Stimulated activated CD4-positive, alpha-beta T cell treated with anti-CD3 and anti-CD28 coated beads, Interleukin-2, amount 100 ng/mL, for 24 hours (primary cell): ENCODE data around the gene LILRB5.
"Not testable (repeated sequence)": the region's sequence is repeated elsewhere in the genome, so short reads cannot be mapped to it uniquely, and the experiment has no call there.

ENCODE experiments used
- DNase-seq, 2 donors: peaks; one replicate each; pipeline ENCODE4 v3.0.0-alpha.2; 2020

The LILRB5 gene

DNA sequence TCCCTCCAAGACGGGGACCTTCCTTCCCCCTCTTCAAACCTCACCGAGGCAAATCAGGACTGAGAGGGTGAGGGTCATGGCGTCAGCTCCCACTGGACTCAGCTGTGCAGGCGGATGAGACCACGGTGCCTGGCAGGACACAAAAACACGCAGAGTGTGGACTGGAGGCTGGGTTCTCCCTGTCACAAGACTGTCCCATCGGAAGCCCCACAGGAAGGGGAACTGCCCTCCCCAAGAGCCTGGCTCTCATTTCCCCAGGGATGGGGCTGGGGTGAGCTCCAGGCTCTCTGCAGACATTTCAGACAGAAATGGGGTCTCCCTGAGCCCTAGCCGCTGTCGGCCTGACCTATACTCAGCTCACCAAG is at the start of gene LILRB5:
TSS of gene LILRB5 (minus strand) at position 158 of the 365 bp plus-strand sequence. CDS start at position 78, 80 bp downstream.
- DNase-seq, result no peak

DNA sequence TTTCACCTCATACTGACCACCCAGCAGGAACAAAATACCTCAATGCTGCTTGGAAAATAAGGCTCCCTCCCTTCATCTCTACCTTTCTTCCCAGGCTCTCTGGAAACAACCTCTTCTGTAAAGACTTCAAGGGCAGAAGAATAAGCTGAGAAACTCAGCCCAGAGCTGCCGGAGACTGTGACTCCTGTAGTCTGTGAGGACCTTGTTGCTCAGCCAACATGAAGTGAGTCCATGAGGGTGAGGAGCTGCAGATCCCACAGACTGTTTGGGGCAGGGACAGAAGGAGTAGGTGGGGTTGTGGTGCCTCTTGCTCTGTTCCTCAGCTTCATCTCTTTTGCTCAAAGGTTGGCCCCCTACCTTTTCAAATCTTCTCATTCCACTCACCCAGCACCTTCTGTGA is 48.1 kb upstream of the LILRB5 start:
- no peak for DNase-seq

DNA sequence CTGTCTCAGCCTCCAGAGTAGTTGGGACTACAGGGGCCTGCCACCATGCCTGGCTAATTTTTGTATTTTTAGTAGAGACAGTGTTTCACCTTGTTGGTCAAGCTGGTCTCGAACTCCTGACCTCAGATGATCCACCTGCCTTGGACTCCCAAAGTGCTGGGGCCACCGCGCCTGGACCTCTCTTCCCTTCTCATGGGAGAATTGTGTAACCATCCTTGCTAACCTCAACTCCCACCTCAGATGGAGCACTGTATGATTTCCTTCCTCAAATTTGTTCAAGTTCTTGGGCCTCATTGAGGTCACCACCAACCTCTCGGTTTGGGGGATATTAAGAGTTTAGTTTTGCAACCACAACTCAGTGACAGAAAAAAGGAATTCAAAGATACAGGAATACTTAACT is 45.2 kb upstream of the LILRB5 start:
- no peak for DNase-seq

DNA sequence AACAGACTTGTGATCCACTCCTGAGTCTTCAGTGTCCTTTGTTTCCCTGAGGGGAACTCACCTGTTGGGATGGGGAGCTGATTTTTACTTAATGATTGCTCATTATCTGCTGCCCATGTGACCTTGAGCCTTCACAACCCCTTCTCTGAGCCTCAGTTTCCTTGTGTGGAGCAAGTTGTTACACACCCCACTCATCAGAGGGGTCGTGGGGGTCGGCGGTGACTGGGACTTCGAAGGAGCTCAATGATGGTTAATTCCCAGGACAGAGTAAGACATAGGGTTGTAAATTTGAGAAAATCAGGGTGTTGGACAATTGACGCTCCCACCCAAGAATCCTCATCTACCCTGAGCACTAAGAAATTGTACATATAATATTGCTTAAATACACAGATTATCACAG is 42.4 kb upstream of the LILRB5 start:
- DNase-seq, result no peak

DNA sequence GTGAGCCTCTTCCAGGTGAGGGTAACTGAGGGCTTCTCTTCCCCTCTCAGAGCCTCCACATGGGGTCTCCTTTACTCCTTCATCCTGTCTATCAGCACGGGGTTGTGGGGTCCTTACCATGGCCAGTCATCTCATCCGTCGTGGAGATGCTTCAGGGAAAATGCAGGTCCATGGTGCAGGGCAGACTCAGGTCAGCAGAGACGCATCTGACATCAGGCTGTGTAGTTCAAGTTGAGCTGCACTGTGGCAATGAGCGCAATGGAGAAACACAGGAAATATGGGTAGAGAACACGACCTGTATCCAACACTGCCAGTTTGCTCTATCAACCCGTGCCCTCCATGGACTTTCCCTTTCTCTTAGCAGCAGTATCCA is 42.0 kb upstream of the LILRB5 start:
- DNase-seq, result no peak

DNA sequence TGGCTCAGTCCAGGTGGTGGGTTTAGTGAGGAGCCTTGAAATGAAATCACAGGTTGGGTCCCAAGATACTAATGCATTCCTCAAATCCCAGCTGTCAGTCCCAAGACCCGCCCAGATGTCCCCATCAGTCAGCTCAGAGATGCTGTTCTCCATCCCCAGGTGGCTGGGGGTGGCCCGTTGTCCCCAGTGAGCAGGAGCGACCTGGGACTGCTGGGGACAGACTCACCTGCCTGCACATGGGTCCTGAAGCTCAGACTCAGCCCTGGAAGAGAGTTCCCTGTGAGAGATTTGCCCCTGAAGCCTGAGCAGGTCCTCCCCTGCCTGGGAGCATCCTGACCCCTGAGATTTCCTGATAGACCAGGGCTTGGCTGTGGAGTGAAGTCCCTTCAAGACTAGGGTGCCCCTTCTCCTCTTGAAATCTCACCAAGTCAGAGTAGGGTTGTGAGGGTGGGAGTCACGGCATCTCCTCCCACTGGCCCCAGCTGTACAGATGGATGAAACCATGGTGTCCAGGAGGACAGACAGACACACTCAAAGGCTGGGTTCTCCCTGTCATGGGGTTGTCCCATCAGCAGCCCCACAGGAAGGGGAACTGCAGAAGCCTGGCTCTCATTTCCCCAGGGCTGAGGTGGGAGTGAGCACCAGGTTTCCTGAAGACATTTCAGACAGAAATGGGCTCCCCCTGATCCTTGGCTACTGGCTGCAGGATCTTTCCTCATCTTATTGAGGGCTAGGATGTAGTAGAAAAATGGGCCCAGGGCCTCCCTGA is 41.5 kb upstream of the LILRB5 start:
- no peak for DNase-seq

DNA sequence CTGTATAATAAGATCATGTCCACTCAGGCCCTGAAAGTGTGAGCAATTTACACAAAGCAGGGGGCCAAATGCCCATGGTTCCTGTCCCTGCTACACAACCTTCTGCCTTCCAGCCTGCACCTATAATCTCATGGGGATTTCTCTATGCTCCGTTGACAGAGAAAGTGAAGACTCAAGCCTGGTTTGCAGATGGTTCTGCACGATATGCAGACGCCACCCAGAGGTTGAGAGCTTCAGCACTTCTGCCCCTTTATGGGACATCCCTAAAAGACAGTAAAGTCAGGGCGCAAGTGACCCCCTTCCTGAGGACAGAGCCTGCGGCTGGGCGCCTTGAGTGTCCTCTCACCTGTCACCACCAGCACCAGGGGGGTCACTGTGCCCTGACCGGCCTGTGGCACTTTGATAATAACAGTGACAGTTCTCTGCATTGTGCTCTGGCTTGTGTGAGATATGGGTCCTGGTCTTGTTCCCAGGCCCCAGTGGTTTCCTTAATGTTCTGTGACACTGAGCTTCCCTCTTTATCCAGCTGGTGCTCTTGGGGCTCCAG is 40.8 kb upstream of the LILRB5 start:
- DNase-seq, result no peak

DNA sequence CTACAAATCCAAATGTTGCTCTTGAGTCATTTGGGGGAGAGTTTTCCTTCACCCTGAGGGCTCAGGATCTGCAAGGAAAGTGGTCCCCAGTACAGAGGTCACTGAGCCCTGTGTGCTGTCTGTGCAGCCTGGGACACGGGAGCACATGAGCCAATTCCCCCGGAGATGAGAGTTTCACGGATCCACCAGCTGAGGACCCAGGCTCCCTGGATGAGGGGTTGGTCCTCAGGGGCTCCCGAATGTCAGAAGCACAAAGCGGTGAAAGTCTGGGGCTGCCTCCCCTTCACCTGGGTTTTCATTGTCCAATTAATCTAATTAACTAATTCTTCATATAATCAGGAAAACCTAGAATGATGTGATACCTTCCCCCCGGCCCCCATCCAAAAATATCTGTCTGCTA is 37.5 kb upstream of the LILRB5 start:
- DNase-seq, result no peak

DNA sequence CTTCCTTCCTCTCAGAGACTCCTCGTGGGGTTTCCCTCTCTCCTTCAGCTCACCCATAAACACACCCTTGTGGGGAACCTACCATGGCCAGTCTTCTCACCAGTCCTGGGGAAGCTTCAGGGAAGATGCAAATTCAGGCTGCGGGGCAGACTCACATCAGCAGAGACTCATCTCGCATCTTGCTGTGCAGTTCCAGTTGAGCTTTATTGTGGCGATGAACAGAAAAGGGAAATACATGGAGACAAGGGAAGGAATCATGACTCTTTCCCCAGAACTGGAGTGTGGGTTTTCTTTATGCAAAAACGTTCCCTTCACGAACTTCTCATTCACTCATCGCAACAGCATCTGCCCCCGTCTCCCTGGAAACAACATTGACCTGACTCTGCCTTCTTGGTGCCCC is 32.1 kb upstream of the LILRB5 start:
- not testable (repeated sequence) for DNase-seq

DNA sequence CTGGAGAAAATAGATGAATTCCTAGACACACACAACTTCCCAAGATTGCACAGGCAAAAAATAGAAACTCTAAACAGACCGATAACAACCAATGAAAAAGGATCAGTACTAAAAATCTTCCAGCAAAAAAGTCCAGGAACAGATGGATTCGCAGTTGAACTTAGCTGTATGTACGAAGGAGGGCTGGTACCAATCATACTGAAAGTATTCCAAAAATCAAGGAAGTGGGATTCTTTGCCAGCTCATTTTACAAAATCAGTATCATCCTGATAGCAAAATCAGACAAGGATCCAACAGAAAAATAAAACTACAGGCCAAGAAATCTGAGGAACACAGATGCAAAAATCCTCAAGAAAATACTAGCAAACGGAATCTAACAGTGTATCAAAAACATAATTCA is 30.4 kb upstream of the LILRB5 start:
- no peak for DNase-seq

DNA sequence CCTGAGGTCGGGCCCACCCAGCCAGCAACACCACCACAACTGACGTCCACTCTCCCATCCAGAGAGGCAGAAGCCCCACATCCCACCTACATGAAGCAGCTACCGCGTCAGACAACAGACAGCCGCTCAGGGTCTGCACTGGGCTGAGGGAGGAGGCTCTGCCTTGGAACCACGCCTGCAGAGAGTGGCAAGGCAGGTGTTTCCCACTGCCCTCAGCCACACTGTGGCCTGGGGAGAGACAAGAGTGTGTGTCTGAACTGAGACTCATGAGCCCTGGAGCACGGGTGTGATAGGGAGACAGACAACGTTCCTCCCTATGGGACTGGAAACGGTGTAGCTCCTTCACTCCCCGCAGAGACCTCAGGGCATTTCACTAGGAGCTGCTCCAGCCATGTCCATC is 29.2 kb upstream of the LILRB5 start:
- DNase-seq, result not testable (repeated sequence)

DNA sequence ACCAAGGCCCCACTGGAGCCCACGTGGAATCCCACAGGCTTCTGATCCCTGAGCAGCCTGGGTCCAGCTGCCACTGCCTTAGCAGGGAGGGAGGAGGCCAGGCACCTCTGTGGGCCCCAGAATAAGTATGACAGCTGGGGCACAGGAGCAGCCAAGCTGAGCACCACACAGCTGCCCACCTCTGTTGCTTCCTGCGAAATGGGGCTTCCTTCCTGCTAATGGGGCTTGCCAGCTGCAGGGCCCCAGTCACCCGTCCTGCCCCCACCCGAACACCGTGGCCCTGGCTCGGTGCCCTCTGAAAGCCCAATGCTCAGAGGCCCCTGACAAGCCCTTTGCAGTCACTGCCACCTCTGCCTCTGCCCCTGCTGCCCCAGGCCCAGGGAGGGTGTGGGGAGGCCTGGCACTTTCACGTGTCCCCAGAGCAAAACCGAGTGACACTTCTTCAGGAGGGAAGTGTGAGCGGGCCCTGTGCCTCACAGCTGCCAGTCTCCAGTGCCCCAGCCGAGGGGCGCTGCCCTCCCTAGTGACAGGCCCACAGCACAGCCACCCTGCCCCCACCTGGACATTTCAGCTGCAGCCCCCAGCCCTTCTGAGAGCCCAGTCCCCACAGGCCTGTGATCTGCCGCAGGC is 28.5 kb upstream of the LILRB5 start:
- not testable (repeated sequence) for DNase-seq

DNA sequence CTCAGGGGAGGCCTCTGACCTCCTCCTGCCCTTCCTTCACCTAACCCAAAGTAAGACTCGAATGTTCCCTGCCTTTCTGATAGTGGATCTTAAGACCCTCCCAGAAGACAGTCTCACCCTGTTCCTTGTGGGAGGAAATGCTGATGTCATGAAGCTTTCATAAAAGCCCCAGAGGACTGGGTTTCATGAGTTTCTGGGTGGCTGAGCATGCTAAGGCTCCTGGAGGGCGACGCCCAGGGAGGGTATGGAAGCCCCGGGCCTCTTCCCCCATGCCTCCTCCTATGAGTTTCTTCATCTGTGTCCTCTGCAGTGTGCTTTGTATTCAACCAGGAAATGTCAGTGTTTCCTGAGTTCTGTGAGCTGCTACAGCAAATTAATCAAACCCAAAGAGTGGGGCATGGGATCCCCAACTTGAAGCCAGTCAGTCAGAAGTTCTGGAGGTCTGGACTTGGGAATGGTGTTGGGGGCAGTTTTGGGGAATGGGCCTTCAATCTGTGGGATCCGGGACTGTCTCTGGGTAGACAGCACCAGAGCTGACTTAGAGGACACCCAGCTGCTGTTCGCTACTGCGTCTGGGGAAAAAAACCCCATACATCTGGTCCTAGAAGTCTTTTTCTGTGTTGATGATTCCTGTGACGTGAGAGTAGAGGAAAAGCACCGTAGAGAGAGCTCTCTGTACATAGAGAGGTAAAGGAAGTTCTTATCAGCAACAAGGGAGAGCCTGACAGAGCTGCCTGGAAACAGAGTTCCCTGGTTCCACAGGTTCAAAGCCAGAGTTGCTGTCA is 25.8 kb upstream of the LILRB5 start:
- no peak for DNase-seq

DNA sequence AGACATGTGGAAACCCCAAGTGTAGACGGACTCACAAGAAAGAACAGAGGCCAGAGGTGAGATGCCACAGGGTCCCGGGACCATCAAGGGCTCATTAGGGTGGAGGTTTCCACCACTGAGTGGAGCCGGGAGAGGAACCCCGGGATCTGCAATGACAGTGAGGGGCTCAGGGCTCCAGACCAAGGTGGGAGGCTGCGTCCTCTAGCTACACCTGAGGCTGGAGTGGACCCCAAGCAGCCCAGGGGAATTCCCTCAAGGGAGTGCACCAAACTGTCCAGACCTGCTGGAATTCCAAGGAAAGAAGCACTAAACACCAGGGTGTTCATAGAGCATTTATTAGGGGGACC is 24.6 kb upstream of the LILRB5 start:
- DNase-seq, result not testable (repeated sequence)

DNA sequence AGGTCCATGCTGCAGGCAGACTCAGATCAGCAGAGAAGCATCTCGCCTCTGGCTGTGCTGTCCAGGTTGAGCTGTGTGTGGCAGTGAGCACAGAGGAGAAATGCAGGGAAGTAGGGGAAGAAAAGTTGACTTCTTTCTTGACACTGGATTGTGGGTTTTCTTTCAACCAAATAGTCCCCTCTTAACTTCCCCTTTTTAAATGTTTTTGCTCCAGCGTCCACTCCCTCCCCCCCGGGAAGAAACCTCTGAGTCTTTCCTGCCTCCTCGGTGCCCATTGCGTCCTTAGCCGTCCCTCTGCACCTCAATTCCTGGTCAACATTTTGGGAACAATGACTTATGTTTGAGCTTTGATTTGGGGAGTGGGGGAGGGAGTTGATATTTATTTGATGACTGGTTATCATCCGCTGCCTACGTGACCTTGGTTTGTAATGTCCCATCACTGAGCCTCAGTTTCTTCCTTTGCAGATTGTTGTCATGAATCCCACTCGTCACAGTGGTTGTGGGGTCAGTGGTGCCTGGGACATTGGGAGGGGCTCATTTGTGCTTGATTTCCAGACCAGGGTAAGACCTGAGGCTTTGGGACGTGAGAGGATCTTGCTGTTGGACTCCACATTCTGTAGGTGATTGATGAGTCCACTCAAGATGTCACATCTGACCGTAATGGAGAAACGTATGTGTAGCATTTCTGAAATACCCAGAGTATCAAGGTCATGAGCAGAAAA is 24.1 kb upstream of the LILRB5 start, which contains the start of gene LILRB2:
TSS of gene LILRB2 (minus strand) at position 104 of the 722 bp plus-strand sequence. CDS start 614 bp downstream, outside the sequence.
- DNase-seq, result no peak

DNA sequence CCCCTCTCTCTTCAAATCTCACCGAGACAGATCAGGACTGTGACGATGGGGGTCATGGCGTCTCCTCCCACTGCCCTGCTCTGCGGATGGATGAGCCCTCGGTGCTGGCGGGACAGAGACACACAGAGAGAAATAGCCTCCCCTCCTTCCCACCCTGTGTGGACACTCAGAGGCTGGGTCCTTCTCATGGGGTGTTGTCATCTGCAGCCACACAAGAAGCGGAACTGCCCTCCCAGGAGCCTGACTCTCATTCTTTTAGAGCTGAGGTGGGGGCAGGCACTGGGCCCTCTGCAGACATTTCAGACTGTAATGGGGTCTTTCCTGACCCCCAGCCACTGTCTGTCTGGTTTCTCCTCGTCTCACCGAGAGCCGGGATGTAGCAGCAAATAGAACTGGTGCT is 23.4 kb upstream of the LILRB5 start:
- DNase-seq, result not testable (repeated sequence)

DNA sequence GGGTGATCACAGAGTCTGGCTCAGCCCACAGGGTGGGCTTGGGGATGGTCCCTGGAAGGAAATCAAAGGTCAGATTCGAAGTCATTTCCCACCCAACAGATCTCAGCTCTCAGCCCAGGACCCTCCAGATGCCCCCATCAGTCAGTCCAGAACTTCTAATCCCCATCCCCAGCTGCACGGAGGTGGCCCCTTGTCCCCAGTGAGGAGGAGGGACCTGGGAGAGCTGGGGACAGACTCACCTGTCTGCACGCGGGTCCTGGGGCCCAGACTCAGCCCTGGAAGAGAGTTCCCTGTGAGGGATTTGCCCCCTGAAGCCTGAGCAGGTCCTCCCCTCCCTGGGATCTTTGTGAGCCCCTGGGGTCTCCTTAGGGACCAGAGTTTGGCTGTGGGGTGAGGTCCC is 23.0 kb upstream of the LILRB5 start:
- DNase-seq, result not testable (repeated sequence)

DNA sequence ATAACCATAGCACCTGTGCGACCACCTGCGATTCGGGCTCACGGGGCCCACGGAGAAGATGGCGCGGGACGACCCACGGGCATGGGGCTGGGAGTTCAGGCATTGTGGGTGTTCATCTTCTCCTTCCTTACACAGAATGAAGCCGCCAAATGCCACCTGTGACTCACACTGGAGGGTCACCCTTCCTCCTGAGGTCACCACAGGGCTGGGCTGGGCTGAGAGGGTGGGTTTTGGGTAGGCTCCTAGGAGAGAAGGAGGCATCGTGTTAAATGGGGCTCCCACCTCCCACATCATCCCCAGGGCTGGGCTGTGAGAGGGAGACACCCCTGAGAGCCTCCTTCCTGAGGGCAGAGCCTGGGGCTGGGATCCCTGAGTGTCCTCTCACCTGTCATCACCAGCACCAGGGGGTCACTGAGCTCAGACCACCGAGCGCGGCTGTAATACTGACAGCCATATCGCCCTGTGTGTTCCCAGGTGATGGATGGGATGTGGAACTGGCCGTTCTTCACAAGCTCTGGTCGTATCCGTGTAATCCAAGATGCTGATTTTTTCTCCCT is 22.4 kb upstream of the LILRB5 start:
- no peak for DNase-seq

DNA sequence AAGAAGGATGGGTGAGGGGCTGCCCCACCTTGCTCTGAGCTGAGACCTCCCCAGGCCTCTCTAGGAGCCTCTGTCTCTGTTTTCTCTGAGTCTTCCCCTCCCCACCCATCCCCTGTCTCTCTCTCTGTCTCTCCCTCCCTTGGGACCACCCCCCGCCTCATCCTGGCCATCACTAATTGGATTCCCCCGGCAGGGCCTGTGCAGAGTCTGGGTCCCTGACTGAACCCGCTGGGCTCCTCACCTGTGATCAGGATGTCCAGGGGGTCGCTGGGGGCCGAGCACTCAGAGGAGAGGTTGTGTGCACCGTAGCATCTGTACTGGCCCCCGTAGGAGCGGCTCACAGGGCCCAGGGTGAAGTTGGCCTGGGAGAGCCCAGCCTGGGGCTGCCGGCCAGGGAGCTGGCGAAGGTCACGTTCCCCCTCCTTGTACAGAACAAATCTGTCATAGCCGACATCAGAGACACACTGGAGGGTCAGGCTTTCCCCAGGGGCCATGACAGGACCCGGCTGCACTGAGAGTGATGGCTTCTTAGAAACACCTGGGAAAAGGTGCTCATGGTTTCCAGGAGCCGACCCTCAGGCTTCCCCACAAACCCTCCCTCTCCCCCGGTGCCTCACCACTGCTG is 21.6 kb upstream of the LILRB5 start:
- DNase-seq, result not testable (repeated sequence)

DNA sequence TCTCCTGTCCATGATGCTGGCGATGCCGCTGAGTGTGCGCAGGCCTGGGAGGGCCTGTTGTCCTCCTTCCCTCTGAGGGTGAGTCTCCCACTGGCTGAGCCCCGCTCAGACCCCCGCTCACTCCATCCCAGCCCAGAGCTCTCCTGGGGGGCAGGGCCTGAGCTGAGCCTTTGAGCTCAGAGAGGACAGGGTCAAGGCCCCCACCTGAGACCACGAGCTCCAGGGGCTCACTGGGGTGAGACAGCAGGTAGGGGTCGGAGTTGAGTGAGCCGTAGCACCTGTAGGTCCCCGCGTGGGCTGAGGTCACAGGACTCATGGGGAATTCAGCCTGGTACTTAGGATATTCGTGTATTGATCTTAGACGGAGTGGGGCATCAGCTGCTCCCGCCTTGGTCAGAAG is 21.0 kb upstream of the LILRB5 start:
- not testable (repeated sequence) for DNase-seq

DNA sequence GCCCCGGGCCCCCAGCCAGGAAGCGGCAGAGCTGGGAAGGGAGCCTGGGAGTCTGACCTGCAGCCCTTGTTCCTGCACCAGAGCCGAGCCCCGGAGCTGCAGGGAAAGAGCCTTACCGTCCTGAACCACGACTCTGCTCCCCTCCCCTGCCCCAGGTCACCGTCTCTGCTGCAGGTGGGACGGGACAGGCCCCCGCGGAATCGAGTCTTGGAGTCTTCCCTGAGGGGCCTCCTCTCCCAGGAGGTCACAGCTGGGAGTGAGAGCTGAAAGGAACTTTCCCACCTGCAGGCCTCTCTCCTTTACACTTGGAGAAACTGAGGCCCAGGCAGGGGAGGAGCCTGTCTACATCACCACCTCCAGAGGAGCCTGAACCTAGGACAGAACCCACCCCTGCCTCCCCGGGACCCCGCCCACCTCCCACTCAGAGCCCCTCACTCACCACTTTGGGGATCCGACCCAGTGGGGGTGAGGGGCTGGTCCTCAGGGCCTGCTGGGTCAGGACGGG is 20.1 kb upstream of the LILRB5 start:
- not testable (repeated sequence) for DNase-seq

DNA sequence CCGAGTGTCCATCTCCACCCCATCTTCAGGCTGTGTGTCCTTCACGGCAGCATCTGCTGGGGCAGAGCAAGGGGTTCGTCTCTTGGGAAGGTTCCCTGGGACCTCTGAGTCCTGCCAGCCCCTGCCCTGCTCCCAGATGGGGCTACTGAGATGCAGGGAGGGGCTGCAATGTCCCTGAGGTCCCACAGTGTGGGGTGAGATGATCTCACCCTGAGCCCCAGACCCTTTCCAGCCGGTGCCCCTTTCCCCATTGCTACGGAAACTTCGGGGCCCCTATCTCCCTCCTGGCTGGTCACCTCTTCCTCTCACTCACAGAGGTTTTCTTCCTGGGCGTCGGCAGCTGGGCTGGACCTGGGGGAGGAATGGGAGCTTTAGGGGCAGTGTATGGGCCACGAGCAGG is 18.9 kb upstream of the LILRB5 start:
- DNase-seq, result no peak
